ENCODE measurements around the gene AGPAT2.

AGPAT2 gene

DNA sequence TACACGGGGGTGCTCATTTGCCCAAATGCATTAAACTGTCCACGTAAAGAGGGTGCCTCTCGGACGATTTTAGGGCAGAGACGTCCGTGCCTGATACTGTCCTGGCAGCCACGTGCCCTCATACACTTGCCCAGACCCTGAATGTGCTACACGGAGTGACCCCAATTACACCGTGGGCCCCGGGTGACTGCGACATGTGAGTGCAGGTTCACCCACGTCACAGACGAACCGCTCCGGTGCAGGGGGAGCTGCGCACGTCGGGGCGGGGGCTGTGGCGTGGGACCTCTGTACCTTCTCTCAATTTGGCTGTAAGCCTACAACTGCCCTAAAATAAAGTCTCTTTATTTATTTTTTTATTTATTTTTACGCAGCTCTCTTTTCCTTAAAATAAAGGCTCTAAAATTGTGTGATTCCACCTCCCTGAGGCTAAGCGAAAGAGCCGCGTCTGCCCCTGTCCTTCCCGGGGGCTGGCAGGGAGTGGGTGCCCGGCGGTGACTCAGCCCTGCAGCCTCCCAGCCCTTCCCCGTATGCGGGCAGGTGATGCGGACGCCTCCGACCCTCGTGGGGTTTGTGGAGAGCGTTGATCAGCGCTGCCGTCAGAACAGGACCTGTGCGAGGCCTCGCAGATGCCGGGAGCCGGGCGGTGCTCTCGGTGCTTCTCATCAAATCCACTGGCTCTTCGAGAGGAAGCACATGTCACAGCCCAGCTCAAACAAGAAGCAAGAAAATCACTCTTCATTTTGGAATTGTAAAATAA lies 33.8 kb downstream of the AGPAT2 start:
- H3K36me3 ChIP-seq (ENCODE audit: control insufficient read depth, low read length) = no peaks in the 10 kb centered on the region
- H3K9me2 ChIP-seq (replicated peaks; ENCODE audit: control insufficient read depth, low read length) = no peaks in the 10 kb centered on the region
- H3K27ac ChIP-seq (ENCODE audit: low read depth, low read length) = no peak overlapping the region
- no peak overlapping the region for H3K4me3 ChIP-seq (ENCODE audit: low read length)
- H3K9me3 ChIP-seq (ENCODE audit: control insufficient read depth, insufficient read depth, low read length) = no peaks in the 10 kb centered on the region
- peaks cover 5% of the 10 kb centered on the region for H3F3A ChIP-seq (ENCODE audit: control insufficient read depth, insufficient read depth)
- H3K4me2 ChIP-seq (ENCODE audit: low read length) = no peak overlapping the region
- no peaks in the 10 kb centered on the region for H3K79me2 ChIP-seq (ENCODE audit: control insufficient read depth, low read length)
- TF ChIP-seq, protein P1, sequence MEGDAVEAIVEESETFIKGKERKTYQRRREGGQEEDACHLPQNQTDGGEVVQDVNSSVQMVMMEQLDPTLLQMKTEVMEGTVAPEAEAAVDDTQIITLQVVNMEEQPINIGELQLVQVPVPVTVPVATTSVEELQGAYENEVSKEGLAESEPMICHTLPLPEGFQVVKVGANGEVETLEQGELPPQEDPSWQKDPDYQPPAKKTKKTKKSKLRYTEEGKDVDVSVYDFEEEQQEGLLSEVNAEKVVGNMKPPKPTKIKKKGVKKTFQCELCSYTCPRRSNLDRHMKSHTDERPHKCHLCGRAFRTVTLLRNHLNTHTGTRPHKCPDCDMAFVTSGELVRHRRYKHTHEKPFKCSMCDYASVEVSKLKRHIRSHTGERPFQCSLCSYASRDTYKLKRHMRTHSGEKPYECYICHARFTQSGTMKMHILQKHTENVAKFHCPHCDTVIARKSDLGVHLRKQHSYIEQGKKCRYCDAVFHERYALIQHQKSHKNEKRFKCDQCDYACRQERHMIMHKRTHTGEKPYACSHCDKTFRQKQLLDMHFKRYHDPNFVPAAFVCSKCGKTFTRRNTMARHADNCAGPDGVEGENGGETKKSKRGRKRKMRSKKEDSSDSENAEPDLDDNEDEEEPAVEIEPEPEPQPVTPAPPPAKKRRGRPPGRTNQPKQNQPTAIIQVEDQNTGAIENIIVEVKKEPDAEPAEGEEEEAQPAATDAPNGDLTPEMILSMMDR (IDR thresholded peaks at IDR 0.05; ENCODE audit: low read depth, low read length, poor library complexity, severe bottlenecking) = no peak
- TF ChIP-seq EZH2phosphoT487 (IDR thresholded peaks at IDR 0.05; ENCODE audit: borderline replicate concordance, low read length) = no peak
- H3K27me3 ChIP-seq (ENCODE audit: control insufficient read depth, low read length) = peaks cover 38% of the 10 kb centered on the region
- no peaks in the 10 kb centered on the region for H4K20me1 ChIP-seq (ENCODE audit: control insufficient read depth, insufficient read depth, low read depth, low read length)
- H3K4me1 ChIP-seq (ENCODE audit: control insufficient read depth, low read length) = peaks cover 46% of the 10 kb centered on the region

DNA sequence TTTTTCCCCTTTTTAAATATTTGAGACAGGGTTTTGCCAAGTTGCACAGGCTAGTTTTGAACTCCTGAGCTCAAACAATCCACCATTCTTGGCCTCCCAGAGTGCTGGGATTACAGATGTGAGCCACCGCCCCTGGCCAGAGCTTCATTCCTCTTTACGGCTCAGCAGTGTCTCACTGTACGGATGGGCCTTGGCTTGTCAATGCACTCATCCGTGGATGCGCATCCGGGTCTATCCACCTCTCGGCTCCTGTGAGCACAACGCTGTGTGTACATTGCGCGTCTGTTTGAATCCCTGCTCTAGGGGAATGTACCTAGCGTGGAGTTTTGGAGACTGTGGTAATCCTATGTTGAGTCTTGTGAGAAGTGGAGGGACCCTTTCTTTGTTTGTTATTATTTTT lies 35.4 kb downstream of the AGPAT2 start:
- Histone ChIP-seq H3K27me3 (ENCODE audit: control insufficient read depth, low read length) (peaks cover 27% of the 10 kb centered on the region), H3K9me2 (replicated peaks; ENCODE audit: control insufficient read depth, low read length) (no peaks in the 10 kb centered on the region), H4K20me1 (ENCODE audit: control insufficient read depth, insufficient read depth, low read depth, low read length) (no peaks in the 10 kb centered on the region), H3K9me3 (ENCODE audit: control insufficient read depth, insufficient read depth, low read length) (no peaks in the 10 kb centered on the region), H3K79me2 (ENCODE audit: control insufficient read depth, low read length) (no peaks in the 10 kb centered on the region), H3K36me3 (ENCODE audit: control insufficient read depth, low read length) (no peaks in the 10 kb centered on the region), H3K4me2 (ENCODE audit: low read length) (no peak overlapping the region), H3K27ac (ENCODE audit: low read depth, low read length) (no peak overlapping the region), H3K4me1 (ENCODE audit: control insufficient read depth, low read length) (peaks cover 33% of the 10 kb centered on the region), H3K4me3 (ENCODE audit: low read length) (no peak overlapping the region), H3F3A (ENCODE audit: control insufficient read depth, insufficient read depth) (peaks cover 5% of the 10 kb centered on the region)
- TF ChIP-seq, protein P1 (IDR thresholded peaks at IDR 0.05; ENCODE audit: low read depth, low read length, poor library complexity, severe bottlenecking) = no peak
- TF ChIP-seq EZH2phosphoT487 (IDR thresholded peaks at IDR 0.05; ENCODE audit: borderline replicate concordance, low read length) = no peak

DNA sequence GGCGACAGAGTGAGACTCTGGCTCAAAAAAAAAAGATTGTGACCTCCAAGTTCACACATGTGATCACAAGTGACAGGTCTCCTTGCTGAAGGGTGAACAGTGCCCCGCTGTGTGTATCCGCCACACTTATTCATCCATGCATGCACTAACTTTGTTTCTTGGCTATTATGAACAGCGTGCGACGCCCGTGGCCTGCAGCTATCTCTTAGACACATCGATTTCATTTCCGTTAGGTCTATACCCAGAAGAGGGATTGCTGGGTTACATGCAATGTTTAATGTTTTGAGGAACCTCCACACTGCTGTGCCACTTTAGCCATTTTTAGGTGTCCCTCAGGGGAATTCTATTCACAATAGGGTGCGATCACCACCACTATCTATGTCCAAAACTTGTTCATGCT lies 36.6 kb downstream of the AGPAT2 start:
- H4K20me1 ChIP-seq (ENCODE audit: control insufficient read depth, insufficient read depth, low read depth, low read length) = no peaks in the 10 kb centered on the region
- H3K4me2 ChIP-seq (ENCODE audit: low read length) = peak overlapping the region; percentile 14; the same call in 1 of the 2 replicates
- peaks cover 33% of the 10 kb centered on the region for H3K4me1 ChIP-seq (ENCODE audit: control insufficient read depth, low read length)
- TF ChIP-seq EZH2phosphoT487 (IDR thresholded peaks at IDR 0.05; ENCODE audit: borderline replicate concordance, low read length) = no peak
- TF ChIP-seq, protein P1 (IDR thresholded peaks at IDR 0.05; ENCODE audit: low read depth, low read length, poor library complexity, severe bottlenecking) = no peak
- peaks cover 27% of the 10 kb centered on the region for H3K27me3 ChIP-seq (ENCODE audit: control insufficient read depth, low read length)
- no peak overlapping the region for H3K4me3 ChIP-seq (ENCODE audit: low read length)
- peaks cover 5% of the 10 kb centered on the region for H3F3A ChIP-seq (ENCODE audit: control insufficient read depth, insufficient read depth)
- H3K79me2 ChIP-seq (ENCODE audit: control insufficient read depth, low read length) = no peaks in the 10 kb centered on the region
- no peaks in the 10 kb centered on the region for H3K9me3 ChIP-seq (ENCODE audit: control insufficient read depth, insufficient read depth, low read length)
- H3K9me2 ChIP-seq (replicated peaks; ENCODE audit: control insufficient read depth, low read length) = no peaks in the 10 kb centered on the region
- no peak overlapping the region for H3K27ac ChIP-seq (ENCODE audit: low read depth, low read length)
- no peaks in the 10 kb centered on the region for H3K36me3 ChIP-seq (ENCODE audit: control insufficient read depth, low read length)
